Motor neuron (in vitro differentiated cells): ENCODE results near the gene CIT. TPM values are rescaled to one million over a fixed set of nuclear protein-coding genes. Genes with fewer than 3 reads are reported as not detected.

Experiments
- ATAC-seq, 8 experiments: fragments of 200-7000 bp; cut with Tn5 transposase; replicated peaks in 6 of 8; 2 replicates each; pipeline ENCODE4 v1.8.0; 2021; ENCODE audit warnings: mild to moderate bottlenecking in 8 of 8, moderate library complexity in 8 of 8
- H3K27ac ChIP-seq, 2 donors: fragments of 250-450 bp; sonication (Bioruptor Pico); 2 replicates each; pipeline ENCODE4 v1.9.0; 2021; ENCODE audit warnings: antibody characterized with exemption in 2 of 2, mild to moderate bottlenecking in 2 of 2, moderate library complexity in 1 of 2
- H3K4me1 ChIP-seq, 2 donors: fragments of 250-450 bp; sonication (Bioruptor Pico); replicated peaks in 1 of 2; 2 replicates each; pipeline ENCODE4 v1.6.1; 2021; ENCODE audit warnings: antibody characterized with exemption in 2 of 2, mild to moderate bottlenecking in 2 of 2, moderate library complexity in 1 of 2
- H3K4me3 ChIP-seq, 5 donors: fragments of 250-450 bp; sonication (Bioruptor Pico); 2 replicates each; pipeline ENCODE4 v1.9.0; 2021; ENCODE audit warnings: antibody characterized with exemption in 5 of 5, mild to moderate bottlenecking in 5 of 5, moderate library complexity in 4 of 5
- WGBS, 10 experiments: fragments of 450-650 bp; shearing (Covaris generic); methylation state at CpG; one replicate each; pipeline ENCODE4 v1.0.0; 2022; 5-methylcytosine and 5-hydroxymethylcytosine counted together
- in situ Hi-C, 9 experiments: fragments of 400-800 bp; cut with MboI; loops; one replicate each; pipeline ENCODE4 v1.15.0; 2021; ENCODE audit warnings: low sequenced_read_pairs in 9 of 9, low pct_unique_long_range_greater_than_20kb in 2 of 9; ENCODE audit not compliant: unreplicated experiment in 9 of 9
- total RNA-seq, 8 experiments: library from RNA; unstranded; fragments of 300-600 nt; gene quantifications; 2 replicates each; pipeline versions ENCODE4 v1.2.3 to v1.2.4, GENCODE V29; 2022

CIT gene
- total RNA-seq, 8 experiments from 2014 or later, result 2.2 to 35.6 (median 6.9) TPM

GRCh38 chr12:119841433-119842210, 35.5 kb downstream of the CIT start:
- Histone ChIP-seq H3K4me1 (no peaks in the 10 kb centered on the region), H3K27ac (no peak overlapping the region), H3K4me3 (no peak overlapping the region)
- WGBS, 10 experiments, result 87 to 100% (median 100%) methylated on average over 1 to 4 of the region's 8 CpGs; no CpG with 5 or more reads in 3 of the 10 experiments
- in situ Hi-C loops, result no loop called here
- no peak for ATAC-seq

- no peaks in the 10 kb centered on the region for H3K4me1 ChIP-seq
- ATAC-seq, result peak in 2 of 8 experiments; percentile 39 to 63
- in situ Hi-C loops, result no loop called here
- no peak overlapping the region for H3K27ac ChIP-seq
- 40 to 100% (median 93%) methylated on average over 1 to 3 of the region's 3 CpGs; no CpG with 5 or more reads in 1 of the 10 experiments for WGBS, 10 experiments
- no peak overlapping the region for H3K4me3 ChIP-seq
Measured at GRCh38 chr12:119840582-119840981, 36.5 kb downstream of the CIT start.

- Histone ChIP-seq H3K27ac (no peak overlapping the region), H3K4me1 (no peaks in the 10 kb centered on the region), H3K4me3 (no peak overlapping the region)
- WGBS, 10 experiments, result 17 to 100% (median 90%) methylated on average over 2 to 4 of the region's 4 CpGs; no CpG with 5 or more reads in 5 of the 10 experiments
- in situ Hi-C loops, result no loop called here
- peak in 3 of 8 experiments; percentile 24 to 97 (median 97) for ATAC-seq
Measured at GRCh38 chr12:119840168-119840567, 37.0 kb downstream of the CIT start.

GRCh38 chr12:119838826-119839600, 38.1 kb downstream of the CIT start:
- Histone ChIP-seq H3K4me3 (no peak overlapping the region), H3K27ac (no peak overlapping the region), H3K4me1 (peaks cover 0 to 4% of the 10 kb centered on the region in 2 donors)
- WGBS, 10 experiments, result 77 to 100% (median 95%) methylated on average over 1 to 13 of the region's 14 CpGs; no CpG with 5 or more reads in 1 of the 10 experiments
- in situ Hi-C loops, result no loop called here
- ATAC-seq, result peak in 2 of 8 experiments; percentile 20 to 60

GRCh38 chr12:119836781-119837180, 40.3 kb downstream of the CIT start:
- no peak overlapping the region for H3K4me3 ChIP-seq
- H3K4me1 ChIP-seq, result peaks cover 0 to 5% of the 10 kb centered on the region in 2 donors
- no peak for ATAC-seq
- WGBS, 10 experiments, result 50 to 100% (median 100%) methylated on average over 1 of the region's 1 CpG; no CpG with 5 or more reads in 5 of the 10 experiments
- in situ Hi-C loops, result no loop called here
- H3K27ac ChIP-seq, result no peak overlapping the region

GRCh38 chr12:119835068-119835467, 42.1 kb downstream of the CIT start:
- no peak overlapping the region for H3K27ac ChIP-seq
- in situ Hi-C loops, result no loop called here
- no peak for ATAC-seq
- 75 to 100% (median 86%) methylated on average over 1 to 2 of the region's 2 CpGs; no CpG with 5 or more reads in 2 of the 10 experiments for WGBS, 10 experiments
- no peak overlapping the region for H3K4me3 ChIP-seq
- H3K4me1 ChIP-seq, result peaks cover 0 to 5% of the 10 kb centered on the region in 2 donors

- in situ Hi-C loops, result no loop called here
- 88 to 100% (median 100%) methylated on average over 1 of the region's 1 CpG; no CpG with 5 or more reads in 6 of the 10 experiments for whole genome bisulfite sequencing, 10 experiments
- ATAC-seq, result no peak
- no peak overlapping the region for H3K4me3 ChIP-seq
- no peak overlapping the region for H3K27ac ChIP-seq
- peaks cover 0 to 5% of the 10 kb centered on the region in 2 donors for H3K4me1 ChIP-seq
Measured at GRCh38 chr12:119829439-119829838, 47.7 kb downstream of the CIT start.

- Histone ChIP-seq H3K4me3 (no peak overlapping the region), H3K4me1 (no peaks in the 10 kb centered on the region), H3K27ac (no peak overlapping the region)
- in situ Hi-C loops, result no loop called here
- no peak for ATAC-seq
- WGBS, 10 experiments, result 86 to 100% (median 100%) methylated on average over 1 to 4 of the region's 5 CpGs; no CpG with 5 or more reads in 2 of the 10 experiments
Measured at GRCh38 chr12:119828300-119828699, 48.8 kb downstream of the CIT start.

- Histone ChIP-seq H3K4me3 (no peak overlapping the region), H3K4me1 (no peaks in the 10 kb centered on the region), H3K27ac (no peak overlapping the region)
- in situ Hi-C loops, result no loop called here
- peak in 3 of 8 experiments; percentile 60 to 78 (median 62) for ATAC-seq
- 40 to 100% (median 94%) methylated on average over 1 of the region's 1 CpG for WGBS, 10 experiments
Measured at GRCh38 chr12:119827760-119828159, 49.4 kb downstream of the CIT start.

GRCh38 chr12:119826661-119827445, 50.3 kb downstream of the CIT start:
- WGBS, 10 experiments, result 58 to 100% (median 90%) methylated on average over 2 to 6 of the region's 6 CpGs; no CpG with 5 or more reads in 1 of the 10 experiments
- no peaks in the 10 kb centered on the region for H3K4me1 ChIP-seq
- no peak overlapping the region for H3K27ac ChIP-seq
- no peak overlapping the region for H3K4me3 ChIP-seq
- ATAC-seq, result peak in 1 of 8 experiments; percentile 20
- in situ Hi-C loops, result no loop called here

- WGBS, 10 experiments, result 78 to 100% (median 94%) methylated on average over 2 to 6 of the region's 7 CpGs
- no peak for ATAC-seq
Measured at GRCh38 chr12:119825262-119825661, 51.9 kb downstream of the CIT start.

GRCh38 chr12:119822046-119822445, 55.1 kb downstream of the CIT start:
- WGBS, 10 experiments, result 62 to 93% (median 71%) methylated on average over 1 to 2 of the region's 2 CpGs; no CpG with 5 or more reads in 2 of the 10 experiments
- in situ Hi-C loops, result loop anchor here in 1 of 9 experiments (25.0 kb wide), 1 partner anchor 265 kb away; no protein-coding TSS in a partner anchor
- H3K4me1 ChIP-seq, result peaks cover 0 to 2% of the 10 kb centered on the region in 2 donors
- peak in 1 of 8 experiments; percentile 24 for ATAC-seq
- no peak overlapping the region for H3K4me3 ChIP-seq
- H3K27ac ChIP-seq, result no peak overlapping the region

More at GRCh38 chr12:119825262-119825661, 51.9 kb downstream of the CIT start:
- H3K4me1 ChIP-seq, result no peaks in the 10 kb centered on the region
- in situ Hi-C loops, result no loop called here
- H3K4me3 ChIP-seq, result no peak overlapping the region
- H3K27ac ChIP-seq, result no peak overlapping the region
